Measurements from ENCODE around the gene MGAT4C.

GRCh38 chr12:85963326-85963725 is 292.9 kb downstream of the MGAT4C start:
- TF ChIP-seq EZH2 (IDR thresholded peaks at IDR 0.05; ENCODE audit: low read depth, low read length, severe bottlenecking) = no peak
- no peak for TF ChIP-seq BACH1 (IDR thresholded peaks at IDR 0.05; ENCODE audit: low read length)
- TF ChIP-seq CTCF (IDR thresholded peaks at IDR 0.05; ENCODE audit: control extremely low read depth in 1 of 3, insufficient read depth in 1 of 3, low read depth in 1 of 3, low read length in 3 of 3) = no peak

Measured in H1 (cell line).